K562 (cell line): ENCODE data around the gene BCL7C. TPM values are rescaled to one million over a fixed set of nuclear protein-coding genes. Genes with fewer than 3 reads are reported as not detected.
A peak's percentile ranks its signal among the peaks of the same experiment; 100 is the strongest.

ENCODE experiments used
- CREB1 ChIP-seq, 2 experiments: sonication (generic) in 1 of 2; formaldehyde crosslinking in 1 of 2; IDR thresholded peaks; 2 replicates each; pipeline versions ENCODE4 v1.6.1 to v1.8.0; 2012 to 2022; ENCODE audit warnings: inconsistent platforms in 1 of 2, mild to moderate bottlenecking in 1 of 2, missing genetic modification reagents in 1 of 2, moderate library complexity in 1 of 2
- DIDO1 ChIP-seq: fragments of 450-650 bp; IDR thresholded peaks from 2 replicates; pipeline ENCODE4 v1.6.1; 2016; ENCODE audit warnings: low read depth, missing biosample characterization, missing genetic modification characterization
- E2F8 ChIP-seq: fragments of 450-650 bp; IDR thresholded peaks from 2 replicates; pipeline ENCODE4 v1.7.1; 2018; ENCODE audit warnings: mild to moderate bottlenecking, low read depth; ENCODE audit not compliant: partially characterized antibody
- GABPB1 ChIP-seq: sonication (generic); formaldehyde crosslinking; IDR thresholded peaks from 2 replicates; pipeline ENCODE4 v1.8.0; 2022; ENCODE audit warnings: mild to moderate bottlenecking, missing genetic modification reagents
- HSF4 ChIP-seq: fragments of 250-450 bp; sonication (Bioruptor Pico); IDR thresholded peaks from 2 replicates; pipeline ENCODE4 v2.1.2; 2022; ENCODE audit warnings: mild to moderate bottlenecking, moderate library complexity, borderline replicate concordance
- KHSRP ChIP-seq: fragments of 450-650 bp; IDR thresholded peaks from 2 replicates; pipeline ENCODE4 v1.6.1; 2017
- MCM3 ChIP-seq: fragments of 450-650 bp; IDR thresholded peaks from 2 replicates; pipeline ENCODE4 v1.6.1; 2016
- NR2C1 ChIP-seq, 2 experiments: fragments of 450-650 bp; IDR thresholded peaks; 2 replicates each; pipeline ENCODE4 v1.6.1; 2017; ENCODE audit warnings: mild to moderate bottlenecking in 2 of 2, antibody characterized with exemption in 1 of 2, inconsistent platforms in 1 of 2, missing compliant biosample characterization in 1 of 2, missing genetic modification characterization in 1 of 2
- RFX1 ChIP-seq: fragments of 450-650 bp; IDR thresholded peaks from 2 replicates; pipeline ENCODE4 v1.6.1; 2016; ENCODE audit warnings: mild to moderate bottlenecking, moderate library complexity
- TCF7L2 ChIP-seq: fragments of 150-350 bp; IDR thresholded peaks from 2 replicates; pipeline ENCODE4 v1.6.1; 2016; ENCODE audit warnings: low read depth, mild to moderate bottlenecking, low read length, moderate library complexity
- ZNF583 ChIP-seq: fragments of 250-450 bp; sonication (Bioruptor Pico); IDR thresholded peaks from 2 replicates; pipeline ENCODE4 v1.4.0; 2020
- polyA plus RNA-seq, 8 experiments: library from polyadenylated mRNA; depleted of rRNA in 4 of 8; stranded (reverse) in 5 of 8; unstranded in 3 of 8; fragments of >200 nt; fragmentation: Nextera tagmentation in 2 of 8; fragmentation: Illumina TruSeq in 1 of 8; extraction: Ambion mirVana in 2 of 8; extraction: Trizol in 1 of 8; gene quantifications; 2 replicates each; pipeline versions ENCODE4 v1.2.1 to v1.2.3, GENCODE V29; 2011 to 2014; ENCODE audit warnings: inconsistent platforms in 1 of 8, missing spikeins in 1 of 8
- total RNA-seq, 7 experiments: library from RNA; depleted of rRNA in 6 of 7; stranded (reverse); fragments of >200 nt in 6 of 7; fragmentation: Illumina TruSeq in 2 of 7; extraction: Trizol in 2 of 7; gene quantifications; 2 replicates each; pipeline versions ENCODE4 v1.2.1 to v1.2.3, GENCODE V29; 2011 to 2021; ENCODE audit warnings: low replicate concordance in 1 of 7
- TF ChIP-seq, protein P1 (sequence below), 3 experiments: fragments of 200-800 bp in 1 of 3; sonication (Bioruptor generic) in 1 of 3; sonication (generic) in 1 of 3; formaldehyde crosslinking in 1 of 3; IDR thresholded peaks; 2 replicates each; pipeline versions ENCODE4 v1.6.1 to v1.8.0; 2016 to 2022; ENCODE audit warnings: mild to moderate bottlenecking in 2 of 3, missing compliant biosample characterization in 2 of 3, missing genetic modification characterization in 2 of 3, missing genetic modification reagents in 1 of 3
- TF ChIP-seq, protein P2 (sequence below), 2 experiments: fragments of 450-650 bp in 1 of 2; IDR thresholded peaks; 2 replicates each; pipeline ENCODE4 v1.6.1; 2011 to 2017; ENCODE audit warnings: low read depth in 2 of 2, antibody characterized with exemption in 1 of 2, borderline replicate concordance in 1 of 2, low read length in 1 of 2, mild to moderate bottlenecking in 1 of 2, mixed read lengths in 1 of 2; ENCODE audit not compliant: control insufficient read depth in 1 of 2
- TF ChIP-seq, protein P3 (sequence below), 2 experiments: fragments of 450-650 bp in 1 of 2; sonication (generic) in 1 of 2; formaldehyde crosslinking in 1 of 2; IDR thresholded peaks in 1 of 2; conservative IDR thresholded peaks in 1 of 2; 2 replicates each; pipeline versions ENCODE4 v1.6.1 to v1.8.1; 2016 to 2023; ENCODE audit warnings: mild to moderate bottlenecking in 2 of 2, moderate library complexity in 2 of 2, inconsistent platforms in 1 of 2, missing genetic modification reagents in 1 of 2
- TF ChIP-seq, protein P4 (sequence below): fragments of 250-450 bp; sonication (Bioruptor Pico); IDR thresholded peaks from 2 replicates; pipeline ENCODE4 v1.8.0; 2022; ENCODE audit warnings: moderate library complexity, mild to moderate bottlenecking, inconsistent platforms

BCL7C gene
- total and polyA plus RNA-seq, 9 of the 15 experiments (the other 6 are each of a cell fraction or from before 2014, with no cell fraction given), result 1.7 to 85.8 (median 19.6) TPM

DNA sequence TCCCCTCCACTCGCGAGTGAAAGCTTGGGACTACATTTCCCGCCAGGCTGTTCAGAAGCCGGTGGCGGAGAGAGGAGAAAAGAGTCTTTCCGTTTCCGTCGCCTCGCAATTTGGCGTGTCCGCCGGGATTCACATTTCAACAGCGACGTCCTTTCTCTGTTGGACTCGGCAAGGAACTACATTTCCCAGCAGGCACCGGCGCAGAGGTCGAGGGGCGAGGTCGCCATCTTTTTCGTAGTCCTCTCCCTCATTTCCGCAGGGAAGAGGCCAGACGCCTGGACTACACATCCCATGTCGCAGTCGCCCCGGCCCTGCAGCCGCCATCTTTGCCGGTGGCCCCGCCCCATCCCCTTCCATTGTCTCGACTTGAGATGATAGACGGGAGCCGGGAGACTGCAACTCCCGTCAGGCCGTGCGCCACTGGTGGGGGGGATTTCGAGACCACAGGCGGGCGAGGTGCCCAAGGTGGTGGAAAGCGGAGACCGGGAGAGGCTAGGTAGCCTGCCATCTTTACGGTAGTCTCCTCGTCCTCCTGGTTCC, 28.6 kb upstream of the BCL7C start (continued):
- TF ChIP-seq CREB1 (IDR thresholded peaks at IDR 0.05), result peak; percentile 98
- TF ChIP-seq CREB1 (CRISPR knock-in tag; IDR thresholded peaks at IDR 0.05), result peak; percentile 96
- peak; percentile 96 for TF ChIP-seq GABPB1 (CRISPR knock-in tag)
- TF ChIP-seq, protein P1, sequence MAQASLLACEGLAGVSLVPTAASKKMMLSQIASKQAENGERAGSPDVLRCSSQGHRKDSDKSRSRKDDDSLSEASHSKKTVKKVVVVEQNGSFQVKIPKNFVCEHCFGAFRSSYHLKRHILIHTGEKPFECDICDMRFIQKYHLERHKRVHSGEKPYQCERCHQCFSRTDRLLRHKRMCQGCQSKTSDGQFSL (CRISPR knock-in tag; IDR thresholded peaks at IDR 0.05), result peak; percentile 99
- TF ChIP-seq, protein P1 (tag; IDR thresholded peaks at IDR 0.05), result peak in 1 of 2 experiments; percentile 96; a peak in 2 of 4 replicates
- TF ChIP-seq, protein P2, sequence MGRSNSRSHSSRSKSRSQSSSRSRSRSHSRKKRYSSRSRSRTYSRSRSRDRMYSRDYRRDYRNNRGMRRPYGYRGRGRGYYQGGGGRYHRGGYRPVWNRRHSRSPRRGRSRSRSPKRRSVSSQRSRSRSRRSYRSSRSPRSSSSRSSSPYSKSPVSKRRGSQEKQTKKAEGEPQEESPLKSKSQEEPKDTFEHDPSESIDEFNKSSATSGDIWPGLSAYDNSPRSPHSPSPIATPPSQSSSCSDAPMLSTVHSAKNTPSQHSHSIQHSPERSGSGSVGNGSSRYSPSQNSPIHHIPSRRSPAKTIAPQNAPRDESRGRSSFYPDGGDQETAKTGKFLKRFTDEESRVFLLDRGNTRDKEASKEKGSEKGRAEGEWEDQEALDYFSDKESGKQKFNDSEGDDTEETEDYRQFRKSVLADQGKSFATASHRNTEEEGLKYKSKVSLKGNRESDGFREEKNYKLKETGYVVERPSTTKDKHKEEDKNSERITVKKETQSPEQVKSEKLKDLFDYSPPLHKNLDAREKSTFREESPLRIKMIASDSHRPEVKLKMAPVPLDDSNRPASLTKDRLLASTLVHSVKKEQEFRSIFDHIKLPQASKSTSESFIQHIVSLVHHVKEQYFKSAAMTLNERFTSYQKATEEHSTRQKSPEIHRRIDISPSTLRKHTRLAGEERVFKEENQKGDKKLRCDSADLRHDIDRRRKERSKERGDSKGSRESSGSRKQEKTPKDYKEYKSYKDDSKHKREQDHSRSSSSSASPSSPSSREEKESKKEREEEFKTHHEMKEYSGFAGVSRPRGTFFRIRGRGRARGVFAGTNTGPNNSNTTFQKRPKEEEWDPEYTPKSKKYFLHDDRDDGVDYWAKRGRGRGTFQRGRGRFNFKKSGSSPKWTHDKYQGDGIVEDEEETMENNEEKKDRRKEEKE (IDR thresholded peaks at IDR 0.05; ENCODE audit: borderline replicate concordance in 1 of 2, control insufficient read depth in 1 of 2, low read depth in 2 of 2, low read length in 1 of 2), result peak in 1 of 2 experiments; percentile 71; a peak in 1 of 4 replicates
- no peak for TF ChIP-seq MCM3
- peak; percentile 89 for TF ChIP-seq E2F8
- TF ChIP-seq ZNF583 (CRISPR knock-in tag), result peak; percentile 93
- peak; percentile 16; the same call in 1 of the 2 replicates for TF ChIP-seq HSF4 (CRISPR knock-in tag)
- TF ChIP-seq DIDO1, result peak; percentile 64; the same call in 1 of the 2 replicates
- no peak for TF ChIP-seq RFX1
- peak; percentile 43; the same call in 1 of the 2 replicates for TF ChIP-seq KHSRP
- TF ChIP-seq, protein P3, sequence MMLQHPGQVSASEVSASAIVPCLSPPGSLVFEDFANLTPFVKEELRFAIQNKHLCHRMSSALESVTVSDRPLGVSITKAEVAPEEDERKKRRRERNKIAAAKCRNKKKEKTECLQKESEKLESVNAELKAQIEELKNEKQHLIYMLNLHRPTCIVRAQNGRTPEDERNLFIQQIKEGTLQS (IDR thresholded peaks at IDR 0.05), result no peak
- TF ChIP-seq, protein P3 (CRISPR knock-in tag; conservative IDR thresholded peaks at IDR 0.05), result no peak
- TF ChIP-seq, protein P4, sequence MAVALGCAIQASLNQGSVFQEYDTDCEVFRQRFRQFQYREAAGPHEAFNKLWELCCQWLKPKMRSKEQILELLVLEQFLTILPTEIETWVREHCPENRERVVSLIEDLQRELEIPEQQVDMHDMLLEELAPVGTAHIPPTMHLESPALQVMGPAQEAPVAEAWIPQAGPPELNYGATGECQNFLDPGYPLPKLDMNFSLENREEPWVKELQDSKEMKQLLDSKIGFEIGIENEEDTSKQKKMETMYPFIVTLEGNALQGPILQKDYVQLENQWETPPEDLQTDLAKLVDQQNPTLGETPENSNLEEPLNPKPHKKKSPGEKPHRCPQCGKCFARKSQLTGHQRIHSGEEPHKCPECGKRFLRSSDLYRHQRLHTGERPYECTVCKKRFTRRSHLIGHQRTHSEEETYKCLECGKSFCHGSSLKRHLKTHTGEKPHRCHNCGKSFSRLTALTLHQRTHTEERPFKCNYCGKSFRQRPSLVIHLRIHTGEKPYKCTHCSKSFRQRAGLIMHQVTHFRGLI (CRISPR knock-in tag), result no peak
- no peak for TF ChIP-seq TCF7L2
- TF ChIP-seq NR2C1 (IDR thresholded peaks at IDR 0.05), result peak; percentile 100
- TF ChIP-seq NR2C1 (tag; IDR thresholded peaks at IDR 0.05), result peak; percentile 100
